Measurements from ENCODE around the gene FBXL13. TPM values are rescaled to one million over a fixed set of nuclear protein-coding genes. Genes with fewer than 3 reads are reported as not detected.

FBXL13 gene
- total and polyA plus RNA-seq, 2 experiments from 2014 or later, result 1.2 to 2.5 TPM

DNA sequence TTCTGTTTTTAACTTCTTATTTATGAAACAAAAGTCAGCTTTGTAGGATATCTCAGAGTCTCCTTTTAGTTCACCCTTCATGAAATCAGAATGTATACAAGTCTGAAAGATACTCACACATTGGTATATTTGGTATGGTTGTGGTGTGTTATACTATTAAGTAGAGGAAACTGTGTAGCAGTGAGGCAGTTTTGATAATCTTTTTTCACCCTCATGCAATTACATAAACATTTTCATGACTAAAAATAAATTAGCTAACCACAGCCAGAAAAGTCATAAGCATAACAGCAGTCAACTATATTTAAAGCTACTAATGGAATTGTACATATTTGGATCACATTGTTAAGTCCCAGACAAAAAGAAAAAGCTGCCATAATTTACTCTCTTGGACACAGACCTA, 263.7 kb downstream of the FBXL13 start:
- Histone ChIP-seq H2AFZ (no peak overlapping the region), H3K79me2 (replicated peaks; ENCODE audit: insufficient read depth) (no peaks in the 10 kb centered on the region), H4K20me1 (replicated peaks; ENCODE audit: insufficient read depth) (no peaks in the 10 kb centered on the region), H3F3A (replicated peaks; ENCODE audit: low read depth) (no peaks in the 10 kb centered on the region), H3K4me2 (no peak overlapping the region), H3K27ac (ENCODE audit: low read depth) (no peak overlapping the region), H3K4me3 (no peak overlapping the region), H3K36me3 (ENCODE audit: insufficient read depth) (no peaks in the 10 kb centered on the region), H3K4me1 (ENCODE audit: insufficient read depth) (peaks cover 4% of the 10 kb centered on the region; the same call in 1 of the 2 replicates), H3K9me2 (ENCODE audit: insufficient read depth) (no peaks in the 10 kb centered on the region), H3K27me3 (ENCODE audit: insufficient read depth) (no peaks in the 10 kb centered on the region)
- Mint-ChIP-seq H3K27ac (no peak overlapping the region), H3K4me3 (no peak overlapping the region), H3K27me3 (ENCODE audit: insufficient read depth, low read depth, poor library complexity) (no peaks in the 10 kb centered on the region), H3K9me3 (no peaks in the 10 kb centered on the region), H3K4me1 (peaks cover 2% of the 10 kb centered on the region; the same call in 1 of the 3 replicates), H3K36me3 (ENCODE audit: low read depth) (no peaks in the 10 kb centered on the region)
- DNase-seq (ENCODE audit: low spot score) (no peak), ATAC-seq (no peak)
- TF ChIP-seq CREB1 (CRISPR knock-in tag; IDR thresholded peaks at IDR 0.05; ENCODE audit: low read depth) (no peak), NANOG (IDR thresholded peaks at IDR 0.05; ENCODE audit: borderline replicate concordance) (no peak), POLR2AphosphoS5 (IDR thresholded peaks at IDR 0.05; ENCODE audit: low read depth) (no peak)
- TF ChIP-seq, protein P1, sequence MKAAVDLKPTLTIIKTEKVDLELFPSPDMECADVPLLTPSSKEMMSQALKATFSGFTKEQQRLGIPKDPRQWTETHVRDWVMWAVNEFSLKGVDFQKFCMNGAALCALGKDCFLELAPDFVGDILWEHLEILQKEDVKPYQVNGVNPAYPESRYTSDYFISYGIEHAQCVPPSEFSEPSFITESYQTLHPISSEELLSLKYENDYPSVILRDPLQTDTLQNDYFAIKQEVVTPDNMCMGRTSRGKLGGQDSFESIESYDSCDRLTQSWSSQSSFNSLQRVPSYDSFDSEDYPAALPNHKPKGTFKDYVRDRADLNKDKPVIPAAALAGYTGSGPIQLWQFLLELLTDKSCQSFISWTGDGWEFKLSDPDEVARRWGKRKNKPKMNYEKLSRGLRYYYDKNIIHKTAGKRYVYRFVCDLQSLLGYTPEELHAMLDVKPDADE (IDR thresholded peaks at IDR 0.05), result no peak
- TF ChIP-seq, protein P2, sequence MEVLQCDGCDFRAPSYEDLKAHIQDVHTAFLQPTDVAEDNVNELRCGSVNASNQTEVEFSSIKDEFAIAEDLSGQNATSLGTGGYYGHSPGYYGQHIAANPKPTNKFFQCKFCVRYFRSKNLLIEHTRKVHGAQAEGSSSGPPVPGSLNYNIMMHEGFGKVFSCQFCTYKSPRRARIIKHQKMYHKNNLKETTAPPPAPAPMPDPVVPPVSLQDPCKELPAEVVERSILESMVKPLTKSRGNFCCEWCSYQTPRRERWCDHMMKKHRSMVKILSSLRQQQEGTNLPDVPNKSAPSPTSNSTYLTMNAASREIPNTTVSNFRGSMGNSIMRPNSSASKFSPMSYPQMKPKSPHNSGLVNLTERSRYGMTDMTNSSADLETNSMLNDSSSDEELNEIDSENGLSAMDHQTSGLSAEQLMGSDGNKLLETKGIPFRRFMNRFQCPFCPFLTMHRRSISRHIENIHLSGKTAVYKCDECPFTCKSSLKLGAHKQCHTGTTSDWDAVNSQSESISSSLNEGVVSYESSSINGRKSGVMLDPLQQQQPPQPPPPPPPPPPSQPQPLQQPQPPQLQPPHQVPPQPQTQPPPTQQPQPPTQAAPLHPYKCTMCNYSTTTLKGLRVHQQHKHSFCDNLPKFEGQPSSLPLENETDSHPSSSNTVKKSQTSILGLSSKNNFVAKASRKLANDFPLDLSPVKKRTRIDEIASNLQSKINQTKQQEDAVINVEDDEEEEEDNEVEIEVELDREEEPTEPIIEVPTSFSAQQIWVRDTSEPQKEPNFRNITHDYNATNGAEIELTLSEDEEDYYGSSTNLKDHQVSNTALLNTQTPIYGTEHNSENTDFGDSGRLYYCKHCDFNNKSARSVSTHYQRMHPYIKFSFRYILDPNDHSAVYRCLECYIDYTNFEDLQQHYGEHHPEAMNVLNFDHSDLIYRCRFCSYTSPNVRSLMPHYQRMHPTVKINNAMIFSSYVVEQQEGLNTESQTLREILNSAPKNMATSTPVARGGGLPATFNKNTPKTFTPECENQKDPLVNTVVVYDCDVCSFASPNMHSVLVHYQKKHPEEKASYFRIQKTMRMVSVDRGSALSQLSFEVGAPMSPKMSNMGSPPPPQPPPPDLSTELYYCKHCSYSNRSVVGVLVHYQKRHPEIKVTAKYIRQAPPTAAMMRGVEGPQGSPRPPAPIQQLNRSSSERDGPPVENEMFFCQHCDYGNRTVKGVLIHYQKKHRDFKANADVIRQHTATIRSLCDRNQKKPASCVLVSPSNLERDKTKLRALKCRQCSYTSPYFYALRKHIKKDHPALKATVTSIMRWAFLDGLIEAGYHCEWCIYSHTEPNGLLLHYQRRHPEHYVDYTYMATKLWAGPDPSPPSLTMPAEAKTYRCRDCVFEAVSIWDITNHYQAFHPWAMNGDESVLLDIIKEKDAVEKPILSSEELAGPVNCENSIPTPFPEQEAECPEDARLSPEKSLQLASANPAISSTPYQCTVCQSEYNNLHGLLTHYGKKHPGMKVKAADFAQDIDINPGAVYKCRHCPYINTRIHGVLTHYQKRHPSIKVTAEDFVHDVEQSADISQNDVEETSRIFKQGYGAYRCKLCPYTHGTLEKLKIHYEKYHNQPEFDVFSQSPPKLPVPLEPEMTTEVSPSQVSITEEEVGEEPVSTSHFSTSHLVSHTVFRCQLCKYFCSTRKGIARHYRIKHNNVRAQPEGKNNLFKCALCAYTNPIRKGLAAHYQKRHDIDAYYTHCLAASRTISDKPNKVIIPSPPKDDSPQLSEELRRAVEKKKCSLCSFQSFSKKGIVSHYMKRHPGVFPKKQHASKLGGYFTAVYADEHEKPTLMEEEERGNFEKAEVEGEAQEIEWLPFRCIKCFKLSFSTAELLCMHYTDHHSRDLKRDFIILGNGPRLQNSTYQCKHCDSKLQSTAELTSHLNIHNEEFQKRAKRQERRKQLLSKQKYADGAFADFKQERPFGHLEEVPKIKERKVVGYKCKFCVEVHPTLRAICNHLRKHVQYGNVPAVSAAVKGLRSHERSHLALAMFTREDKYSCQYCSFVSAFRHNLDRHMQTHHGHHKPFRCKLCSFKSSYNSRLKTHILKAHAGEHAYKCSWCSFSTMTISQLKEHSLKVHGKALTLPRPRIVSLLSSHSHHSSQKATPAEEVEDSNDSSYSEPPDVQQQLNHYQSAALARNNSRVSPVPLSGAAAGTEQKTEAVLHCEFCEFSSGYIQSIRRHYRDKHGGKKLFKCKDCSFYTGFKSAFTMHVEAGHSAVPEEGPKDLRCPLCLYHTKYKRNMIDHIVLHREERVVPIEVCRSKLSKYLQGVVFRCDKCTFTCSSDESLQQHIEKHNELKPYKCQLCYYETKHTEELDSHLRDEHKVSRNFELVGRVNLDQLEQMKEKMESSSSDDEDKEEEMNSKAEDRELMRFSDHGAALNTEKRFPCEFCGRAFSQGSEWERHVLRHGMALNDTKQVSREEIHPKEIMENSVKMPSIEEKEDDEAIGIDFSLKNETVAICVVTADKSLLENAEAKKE (CRISPR knock-in tag; IDR thresholded peaks at IDR 0.05), result no peak
- TF ChIP-seq, protein P3, sequence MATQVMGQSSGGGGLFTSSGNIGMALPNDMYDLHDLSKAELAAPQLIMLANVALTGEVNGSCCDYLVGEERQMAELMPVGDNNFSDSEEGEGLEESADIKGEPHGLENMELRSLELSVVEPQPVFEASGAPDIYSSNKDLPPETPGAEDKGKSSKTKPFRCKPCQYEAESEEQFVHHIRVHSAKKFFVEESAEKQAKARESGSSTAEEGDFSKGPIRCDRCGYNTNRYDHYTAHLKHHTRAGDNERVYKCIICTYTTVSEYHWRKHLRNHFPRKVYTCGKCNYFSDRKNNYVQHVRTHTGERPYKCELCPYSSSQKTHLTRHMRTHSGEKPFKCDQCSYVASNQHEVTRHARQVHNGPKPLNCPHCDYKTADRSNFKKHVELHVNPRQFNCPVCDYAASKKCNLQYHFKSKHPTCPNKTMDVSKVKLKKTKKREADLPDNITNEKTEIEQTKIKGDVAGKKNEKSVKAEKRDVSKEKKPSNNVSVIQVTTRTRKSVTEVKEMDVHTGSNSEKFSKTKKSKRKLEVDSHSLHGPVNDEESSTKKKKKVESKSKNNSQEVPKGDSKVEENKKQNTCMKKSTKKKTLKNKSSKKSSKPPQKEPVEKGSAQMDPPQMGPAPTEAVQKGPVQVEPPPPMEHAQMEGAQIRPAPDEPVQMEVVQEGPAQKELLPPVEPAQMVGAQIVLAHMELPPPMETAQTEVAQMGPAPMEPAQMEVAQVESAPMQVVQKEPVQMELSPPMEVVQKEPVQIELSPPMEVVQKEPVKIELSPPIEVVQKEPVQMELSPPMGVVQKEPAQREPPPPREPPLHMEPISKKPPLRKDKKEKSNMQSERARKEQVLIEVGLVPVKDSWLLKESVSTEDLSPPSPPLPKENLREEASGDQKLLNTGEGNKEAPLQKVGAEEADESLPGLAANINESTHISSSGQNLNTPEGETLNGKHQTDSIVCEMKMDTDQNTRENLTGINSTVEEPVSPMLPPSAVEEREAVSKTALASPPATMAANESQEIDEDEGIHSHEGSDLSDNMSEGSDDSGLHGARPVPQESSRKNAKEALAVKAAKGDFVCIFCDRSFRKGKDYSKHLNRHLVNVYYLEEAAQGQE (IDR thresholded peaks at IDR 0.05; ENCODE audit: unreplicated experiment), result no peak

Data from GM23338 (cell line).